Central memory CD8-positive, alpha-beta T cell (primary cell): ENCODE results near the gene SAMM50.

Experiments used
- ATAC-seq: fragments of 150-1000 bp; cut with Tn5 transposase; replicated peaks from 2 replicates; pipeline ENCODE4 v1.10.0; 2022; ENCODE audit warnings: mild to moderate bottlenecking, moderate FRiP score, moderate number of reproducible peaks; ENCODE audit not compliant: poor library complexity, severe bottlenecking; ENCODE audit errors: extremely low read depth
- DNase-seq, 2 donors: peaks; one replicate each; pipeline ENCODE4 v3.0.0; 2021; ENCODE audit warnings: low spot score in 2 of 2
- H3K27ac Mint-ChIP-seq: one replicate; pipeline ENCODE4 v1.8.0; 2022; ENCODE audit warnings: low read depth, mild to moderate bottlenecking, moderate library complexity, mixed read lengths
- H3K27me3 Mint-ChIP-seq: one replicate; pipeline ENCODE4 v1.8.0; 2022; ENCODE audit warnings: mixed read lengths
- H3K36me3 Mint-ChIP-seq: one replicate; pipeline ENCODE4 v1.8.0; 2022; ENCODE audit warnings: mild to moderate bottlenecking, moderate library complexity, mixed read lengths; ENCODE audit not compliant: insufficient read depth
- H3K4me1 Mint-ChIP-seq: one replicate; pipeline ENCODE4 v1.8.0; 2022; ENCODE audit warnings: mixed read lengths
- H3K4me3 Mint-ChIP-seq: one replicate; pipeline ENCODE4 v1.8.0; 2022; ENCODE audit warnings: mild to moderate bottlenecking, moderate library complexity, mixed read lengths
- H3K9me3 Mint-ChIP-seq: one replicate; pipeline ENCODE4 v1.8.0; 2022; ENCODE audit warnings: mixed read lengths

The SAMM50 gene

GRCh38 chr22:43992331-43992821 lies 37.1 kb downstream of the SAMM50 start:
- DNase-seq, result no peak
- Mint-ChIP-seq H3K4me3 (no peak overlapping the region), H3K27ac (no peak overlapping the region), H3K36me3 (peaks cover 52% of the 10 kb centered on the region), H3K27me3 (no peaks in the 10 kb centered on the region), H3K9me3 (no peaks in the 10 kb centered on the region), H3K4me1 (peaks cover 40% of the 10 kb centered on the region)
- ATAC-seq, result no peak

GRCh38 chr22:43993072-43993760 lies 38.0 kb downstream of the SAMM50 start:
- no peak overlapping the region for H3K4me3 Mint-ChIP-seq
- H3K27me3 Mint-ChIP-seq, result no peaks in the 10 kb centered on the region
- ATAC-seq (no peak), DNase-seq (peak; percentile 31 to 40)
- peaks cover 40% of the 10 kb centered on the region for H3K4me1 Mint-ChIP-seq
- peak overlapping the region; percentile 46 for H3K27ac Mint-ChIP-seq
- no peaks in the 10 kb centered on the region for H3K9me3 Mint-ChIP-seq
- H3K36me3 Mint-ChIP-seq, result peaks cover 49% of the 10 kb centered on the region

GRCh38 chr22:43994006-43994405 lies 38.8 kb downstream of the SAMM50 start:
- H3K27ac Mint-ChIP-seq, result peak overlapping the region; percentile 92
- H3K4me3 Mint-ChIP-seq, result peak overlapping the region; percentile 90
- no peaks in the 10 kb centered on the region for H3K9me3 Mint-ChIP-seq
- H3K36me3 Mint-ChIP-seq, result peaks cover 47% of the 10 kb centered on the region
- H3K4me1 Mint-ChIP-seq, result peaks cover 40% of the 10 kb centered on the region
- H3K27me3 Mint-ChIP-seq, result no peaks in the 10 kb centered on the region
- ATAC-seq (no peak), DNase-seq (no peak)

GRCh38 chr22:43994416-43994815 lies 39.2 kb downstream of the SAMM50 start:
- Mint-ChIP-seq H3K4me3 (peak overlapping the region; percentile 90), H3K36me3 (peaks cover 45% of the 10 kb centered on the region), H3K27me3 (no peaks in the 10 kb centered on the region), H3K4me1 (peaks cover 40% of the 10 kb centered on the region), H3K9me3 (no peaks in the 10 kb centered on the region), H3K27ac (peak overlapping the region; percentile 92)
- no peak for ATAC-seq
- no peak for DNase-seq

- no peaks in the 10 kb centered on the region for H3K27me3 Mint-ChIP-seq
- DNase-seq (no peak), ATAC-seq (no peak)
- peak overlapping the region; percentile 92 for H3K27ac Mint-ChIP-seq
- H3K9me3 Mint-ChIP-seq, result no peaks in the 10 kb centered on the region
- H3K4me1 Mint-ChIP-seq, result peaks cover 40% of the 10 kb centered on the region
- H3K4me3 Mint-ChIP-seq, result peak overlapping the region; percentile 90
- H3K36me3 Mint-ChIP-seq, result peaks cover 42% of the 10 kb centered on the region
These were observed 39.9 kb downstream of the SAMM50 start for GRCh38 chr22:43995057-43995685.

- H3K27ac Mint-ChIP-seq, result peak overlapping the region; percentile 92
- no peaks in the 10 kb centered on the region for H3K9me3 Mint-ChIP-seq
- ATAC-seq, result no peak
- no peaks in the 10 kb centered on the region for H3K27me3 Mint-ChIP-seq
- peaks cover 38% of the 10 kb centered on the region for H3K36me3 Mint-ChIP-seq
- H3K4me3 Mint-ChIP-seq, result peak overlapping the region; percentile 90
- peaks cover 40% of the 10 kb centered on the region for H3K4me1 Mint-ChIP-seq
- no peak for DNase-seq
These were observed 40.5 kb downstream of the SAMM50 start for GRCh38 chr22:43995798-43996169.

- ATAC-seq (peak; percentile 75), DNase-seq (peak; percentile 43 to 44)
- Mint-ChIP-seq H3K4me1 (peaks cover 40% of the 10 kb centered on the region), H3K9me3 (no peaks in the 10 kb centered on the region), H3K36me3 (peaks cover 32% of the 10 kb centered on the region), H3K27ac (peak overlapping the region; percentile 92), H3K27me3 (no peaks in the 10 kb centered on the region), H3K4me3 (peak overlapping the region; percentile 90)
These were observed 41.1 kb downstream of the SAMM50 start for GRCh38 chr22:43996170-43996980.

- DNase-seq, result no peak
- no peak for ATAC-seq
- Mint-ChIP-seq H3K9me3 (no peaks in the 10 kb centered on the region), H3K27me3 (no peaks in the 10 kb centered on the region), H3K4me1 (peaks cover 40% of the 10 kb centered on the region), H3K4me3 (peak overlapping the region; percentile 90), H3K27ac (peak overlapping the region; percentile 92), H3K36me3 (peaks cover 26% of the 10 kb centered on the region)
These were observed 41.7 kb downstream of the SAMM50 start for GRCh38 chr22:43996981-43997265.

GRCh38 chr22:43998679-43999264 lies 43.5 kb downstream of the SAMM50 start:
- ATAC-seq (no peak), DNase-seq (no peak)
- no peak overlapping the region for H3K4me3 Mint-ChIP-seq
- H3K4me1 Mint-ChIP-seq, result peaks cover 32% of the 10 kb centered on the region
- H3K9me3 Mint-ChIP-seq, result no peaks in the 10 kb centered on the region
- H3K27me3 Mint-ChIP-seq, result no peaks in the 10 kb centered on the region
- H3K27ac Mint-ChIP-seq, result no peak overlapping the region
- H3K36me3 Mint-ChIP-seq, result peaks cover 17% of the 10 kb centered on the region

GRCh38 chr22:43999378-43999777 lies 44.1 kb downstream of the SAMM50 start:
- ATAC-seq (no peak), DNase-seq (no peak)
- H3K36me3 Mint-ChIP-seq, result peaks cover 17% of the 10 kb centered on the region
- no peaks in the 10 kb centered on the region for H3K9me3 Mint-ChIP-seq
- H3K4me1 Mint-ChIP-seq, result peaks cover 28% of the 10 kb centered on the region
- H3K4me3 Mint-ChIP-seq, result no peak overlapping the region
- H3K27me3 Mint-ChIP-seq, result no peaks in the 10 kb centered on the region
- H3K27ac Mint-ChIP-seq, result no peak overlapping the region

- H3K4me1 Mint-ChIP-seq, result peaks cover 21% of the 10 kb centered on the region
- H3K27me3 Mint-ChIP-seq, result no peaks in the 10 kb centered on the region
- no peaks in the 10 kb centered on the region for H3K9me3 Mint-ChIP-seq
- H3K36me3 Mint-ChIP-seq, result peaks cover 16% of the 10 kb centered on the region
- H3K27ac Mint-ChIP-seq, result no peak overlapping the region
- DNase-seq (no peak), ATAC-seq (no peak)
- no peak overlapping the region for H3K4me3 Mint-ChIP-seq
These were observed 44.9 kb downstream of the SAMM50 start for GRCh38 chr22:44000123-44000522.

- Mint-ChIP-seq H3K4me1 (peaks cover 7% of the 10 kb centered on the region), H3K27ac (no peak overlapping the region), H3K4me3 (no peak overlapping the region), H3K27me3 (no peaks in the 10 kb centered on the region), H3K9me3 (no peaks in the 10 kb centered on the region), H3K36me3 (peaks cover 10% of the 10 kb centered on the region)
- DNase-seq (no peak), ATAC-seq (no peak)
These were observed 46.3 kb downstream of the SAMM50 start for GRCh38 chr22:44001521-44001920.
